Liver (tissue), 3 donors: ENCODE results near the gene YTHDC1.

Experiments
- CTCF ChIP-seq: fragments of 150-350 bp; IDR thresholded peaks from 2 replicates; pipeline ENCODE4 v1.5.1; 2017; ENCODE audit warnings: improper control_type of control experiment, low read depth, low read length; ENCODE audit not compliant: missing input control
- GABPA ChIP-seq, 2 donors: IDR thresholded peaks in 1 of 2; conservative IDR thresholded peaks in 1 of 2; 2 replicates each; pipeline ENCODE4 v1.6.1; 2016; ENCODE audit warnings: antibody characterized with exemption in 2 of 2, mild to moderate bottlenecking in 1 of 2, moderate library complexity in 1 of 2
- donor health status: healthy.
- donor health status: healthy.

- TF ChIP-seq CTCF (no peak), GABPA (IDR thresholded peaks at IDR 0.05 in 1 of 2, conservative IDR thresholded peaks at IDR 0.05 in 1 of 2) (no peak)
Observed at GRCh38 chr4:68291256-68291655, 58.6 kb downstream of the YTHDC1 start.
